Measurements from ENCODE around the gene LIMCH1.

DNA sequence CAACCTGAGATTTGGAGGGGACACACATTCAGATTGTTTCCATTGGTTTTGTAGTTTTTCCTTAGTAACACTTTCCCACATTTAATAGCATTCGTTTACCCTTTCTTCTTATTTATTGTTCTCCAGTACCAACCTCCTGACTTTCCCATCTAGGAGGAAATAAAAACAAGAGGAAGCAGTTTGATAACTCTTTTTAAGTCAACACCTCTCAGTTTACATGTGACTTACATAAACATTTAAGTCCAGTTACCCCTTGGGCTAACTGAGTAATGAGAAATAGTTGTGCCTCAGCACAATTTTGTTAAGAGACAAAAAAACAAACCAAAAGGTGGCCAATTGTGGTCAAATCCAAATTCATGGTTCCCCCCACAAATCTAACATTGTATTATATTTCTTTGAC is 175.8 kb downstream of the LIMCH1 start:
- TF ChIP-seq EZH2 (IDR thresholded peaks at IDR 0.05) (no peak), FOXP2 (optimal IDR thresholded peaks at IDR 0.05; ENCODE audit: control extremely low read depth, extremely low read length, insufficient read depth) (no peak), POLR2AphosphoS5 (IDR thresholded peaks at IDR 0.05; ENCODE audit: borderline replicate concordance, low read depth, low read length) (no peak)
